Stimulated activated CD8-positive, alpha-beta memory T cell treated with anti-CD3 and anti-CD28 coated beads, Interleukin-12 subunit alpha, Interleukin-12 subunit beta, amount 100 ng/mL, for 1 hour (primary cell): ENCODE results near the gene ADPRHL1.
"Not testable (repeated sequence)": the region's sequence is repeated elsewhere in the genome, so short reads cannot be mapped to it uniquely, and the experiment has no call there.

Experiments
- DNase-seq: peaks from one replicate; pipeline ENCODE4 v3.0.0-alpha.2; 2020; ENCODE audit warnings: low read depth

Gene ADPRHL1

DNA sequence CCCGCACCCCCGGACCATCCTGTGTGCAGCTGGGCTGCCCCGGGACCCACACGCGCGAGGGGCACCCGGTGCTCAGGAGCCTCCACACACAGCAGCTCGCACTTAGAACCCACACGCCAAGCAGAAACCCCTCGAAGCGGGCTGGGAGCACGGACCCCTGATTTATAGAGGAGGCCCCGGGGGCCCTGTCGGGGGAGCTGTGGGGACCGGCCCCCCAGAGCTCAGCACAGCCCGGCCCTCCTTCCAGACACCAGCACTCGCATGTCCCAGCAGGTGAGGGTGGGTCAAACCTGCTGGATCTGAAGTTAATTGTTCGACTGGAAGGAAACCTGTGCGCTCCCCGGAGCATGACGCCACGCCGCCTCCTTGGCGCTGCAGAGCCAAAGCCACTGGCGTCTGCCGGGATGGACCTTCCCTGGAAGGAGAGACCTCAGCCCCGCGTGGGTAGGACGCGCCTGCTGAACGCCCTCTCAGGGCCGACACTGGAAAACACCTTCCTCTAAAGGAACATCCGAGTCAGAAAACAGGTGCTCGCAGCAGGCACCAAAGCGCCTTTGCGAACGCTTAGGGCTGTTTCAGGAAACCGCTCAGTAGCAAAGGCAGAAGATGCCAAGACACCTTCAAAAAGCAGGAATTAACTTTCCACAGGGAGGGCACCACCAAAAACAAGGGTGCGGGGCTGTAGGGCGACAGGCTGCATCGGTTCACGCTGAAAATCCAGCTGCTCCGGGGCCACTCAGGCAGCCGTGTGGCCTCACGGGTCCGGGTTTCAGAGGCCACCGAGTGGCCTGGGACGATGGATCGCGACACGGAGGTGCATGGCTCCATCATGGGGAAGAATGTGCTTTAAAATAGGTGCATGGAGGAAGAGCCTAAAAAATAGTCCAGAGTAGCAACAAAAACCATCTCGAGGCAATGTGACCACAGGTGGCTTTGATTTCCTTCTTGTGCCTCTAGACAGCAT is 51.6 kb downstream of the ADPRHL1 start:
- no peak for DNase-seq

- DNase-seq, result no peak
Measured at GRCh38 chr13:113400621-113401451, 52.5 kb downstream of the ADPRHL1 start.

DNA sequence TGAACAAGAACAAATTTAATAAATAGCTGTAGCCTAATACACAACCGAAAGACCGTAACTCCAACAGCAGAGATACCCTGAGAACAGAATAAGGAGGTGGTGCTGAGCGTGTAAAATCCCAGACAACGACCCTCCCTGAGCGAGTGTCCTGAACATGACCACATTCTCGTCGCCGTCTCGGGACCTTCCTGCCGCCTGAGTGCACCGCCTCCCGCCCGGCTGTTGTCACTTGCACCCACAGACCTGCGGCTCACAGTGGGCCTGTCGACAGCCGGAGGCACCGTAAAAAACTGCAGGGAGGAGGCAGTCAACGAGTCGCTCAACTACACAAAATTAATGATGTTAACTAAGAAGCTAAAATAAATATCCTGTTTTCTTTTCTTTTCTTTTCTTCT is 53.5 kb downstream of the ADPRHL1 start:
- DNase-seq, result no peak

DNA sequence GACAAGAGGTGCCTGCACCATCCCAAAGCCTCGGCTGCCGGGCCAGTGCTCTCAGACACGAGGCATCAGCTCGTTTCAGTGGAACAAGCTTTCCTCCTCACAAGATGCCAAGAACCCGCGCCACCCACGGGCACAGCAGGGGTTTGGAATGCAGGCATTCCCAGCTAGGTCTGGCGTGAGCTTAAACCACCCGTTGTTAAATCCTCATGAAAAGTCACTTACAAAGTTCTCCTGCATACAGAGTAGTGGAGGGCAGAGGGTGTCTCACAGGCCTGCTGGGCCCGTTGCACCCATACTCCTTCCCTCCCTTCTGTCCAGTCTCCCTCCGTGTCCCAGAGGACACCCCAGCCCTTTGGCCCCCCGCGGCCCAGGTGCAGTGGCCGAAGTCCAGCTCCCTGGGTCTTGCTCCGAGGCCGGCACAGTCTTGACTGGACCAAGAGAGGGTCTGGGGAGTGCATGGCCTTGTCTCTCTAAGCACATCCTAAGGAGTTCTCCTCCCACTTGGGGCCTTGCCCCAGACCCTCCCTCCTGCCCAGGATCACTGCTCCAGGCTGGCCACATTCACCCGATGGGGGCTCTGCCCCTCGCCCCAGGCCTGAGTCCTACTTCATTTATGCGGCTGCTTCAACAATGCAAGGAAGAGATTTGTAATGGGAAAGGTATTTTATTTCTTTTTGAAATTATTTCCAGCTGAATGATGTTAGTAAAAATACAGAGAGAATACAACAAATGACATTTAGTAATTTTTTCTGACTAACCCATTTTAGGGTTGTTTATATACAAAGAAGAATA is 54.1 kb downstream of the ADPRHL1 start:
- DNase-seq, result no peak

DNA sequence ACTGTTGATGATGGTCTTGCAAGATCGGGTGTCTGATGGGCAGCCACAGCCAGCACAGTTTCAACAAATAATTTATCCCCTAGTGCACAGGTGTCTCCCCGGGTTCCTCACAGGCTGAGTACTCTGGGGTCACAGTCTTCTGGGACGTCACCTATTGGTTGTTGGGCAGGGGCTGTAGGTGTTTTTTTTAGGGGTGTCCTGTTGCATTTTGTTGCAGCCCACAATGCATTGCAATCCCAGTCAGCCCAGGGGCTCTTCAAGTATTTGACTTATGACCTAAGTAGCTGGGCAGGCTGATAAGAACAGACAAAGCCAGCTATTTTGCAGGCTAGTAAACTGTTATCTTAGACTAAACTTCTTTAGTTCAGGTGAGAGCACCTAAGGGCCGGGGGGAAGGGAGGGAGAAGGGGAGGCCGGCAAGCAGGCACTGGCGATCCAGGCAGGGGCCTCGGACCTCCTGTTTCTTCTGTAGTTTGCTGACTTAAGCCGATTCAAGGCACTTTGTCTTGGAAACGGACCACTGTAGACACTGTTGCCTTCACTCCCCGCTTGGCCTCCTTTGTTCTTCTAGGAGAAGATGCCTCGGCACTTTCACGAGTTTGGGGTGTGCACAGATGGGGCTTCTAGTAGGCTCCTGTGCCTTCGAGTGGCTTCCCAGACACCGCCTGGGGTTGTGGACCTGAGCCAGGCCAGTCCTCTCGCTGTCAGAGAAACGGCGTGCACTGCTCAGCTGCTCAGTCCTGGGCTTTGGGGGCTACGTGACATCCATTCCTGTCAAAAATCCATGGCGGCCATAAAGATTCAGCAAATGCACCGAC is 55.5 kb downstream of the ADPRHL1 start:
- no peak for DNase-seq

DNA sequence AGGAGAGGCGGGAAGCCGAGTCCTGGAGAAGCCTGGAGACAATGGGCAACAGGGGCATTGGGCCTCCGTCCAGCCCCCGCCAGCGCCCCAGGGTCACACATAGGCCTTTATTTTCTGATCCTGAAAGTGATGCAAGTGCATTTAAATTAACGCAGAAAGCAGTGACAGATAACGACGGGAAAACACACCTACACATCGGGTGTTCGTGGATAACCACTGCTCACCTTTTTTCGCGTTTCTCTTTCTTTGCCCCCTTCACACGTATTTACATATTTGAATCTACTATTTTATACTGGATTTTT is 59.0 kb downstream of the ADPRHL1 start:
- DNase-seq, result no peak

DNA sequence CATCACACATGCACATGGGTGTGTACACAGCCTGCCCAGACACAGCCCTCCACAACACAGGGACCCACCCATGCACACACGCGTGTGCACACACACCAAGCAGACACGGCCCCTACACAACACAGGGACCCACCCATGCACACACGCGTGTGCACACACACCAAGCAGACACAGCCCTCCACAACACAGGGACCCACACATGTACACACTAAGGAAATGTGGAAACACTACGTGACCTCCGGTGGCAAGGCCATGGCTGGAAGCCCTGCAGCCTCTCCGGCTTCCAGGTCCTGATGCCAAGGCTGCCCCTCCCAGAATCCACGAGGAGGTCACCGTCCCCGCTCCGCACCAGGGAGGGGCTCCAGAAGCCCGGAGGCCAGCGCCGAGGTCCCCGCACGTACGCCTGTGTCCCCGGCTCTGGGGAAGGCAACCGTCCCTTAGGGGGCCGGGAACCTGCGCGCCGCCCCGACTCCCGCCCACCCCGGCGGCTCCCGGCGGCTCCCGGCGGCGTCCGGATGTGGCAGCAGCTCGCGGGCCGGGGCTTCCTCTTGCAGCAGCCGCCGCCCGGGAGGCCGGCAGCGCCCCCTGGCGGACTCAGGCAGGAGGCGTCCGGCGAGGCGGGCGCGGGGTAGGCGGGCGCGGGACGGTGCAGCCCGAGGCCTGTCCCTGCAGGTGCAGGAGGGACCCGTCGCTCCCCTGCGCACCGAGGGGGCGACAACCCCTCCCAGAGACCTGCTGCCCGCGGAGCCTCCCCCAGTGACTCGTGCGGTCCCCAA is 59.5 kb downstream of the ADPRHL1 start:
- peak; percentile 64 for DNase-seq

GRCh38 chr13:113393226-113393562 is 60.1 kb downstream of the ADPRHL1 start:
- no peak for DNase-seq

- DNase-seq, result no peak
Measured at GRCh38 chr13:113390874-113391497, 62.3 kb downstream of the ADPRHL1 start.

DNA sequence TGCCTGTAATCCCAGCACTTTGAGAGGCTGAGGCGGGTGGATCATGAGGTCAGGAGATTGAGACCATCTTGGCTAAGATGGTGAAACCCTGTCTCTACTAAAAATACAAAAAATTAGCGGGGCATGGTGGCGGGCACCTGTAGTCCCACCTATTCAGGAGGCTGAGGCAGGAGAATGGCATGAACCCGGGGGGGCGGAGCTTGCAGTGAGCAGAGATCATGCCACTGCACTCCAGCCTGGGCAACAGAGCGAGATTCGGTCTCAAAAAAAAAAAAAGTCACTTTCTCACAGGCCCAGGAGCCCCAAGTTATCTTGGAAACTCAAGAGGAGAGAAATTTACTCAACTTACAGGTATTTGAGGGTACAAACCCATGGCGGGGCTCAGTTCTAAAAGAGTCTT is 63.7 kb downstream of the ADPRHL1 start:
- DNase-seq, result not testable (repeated sequence)

DNA sequence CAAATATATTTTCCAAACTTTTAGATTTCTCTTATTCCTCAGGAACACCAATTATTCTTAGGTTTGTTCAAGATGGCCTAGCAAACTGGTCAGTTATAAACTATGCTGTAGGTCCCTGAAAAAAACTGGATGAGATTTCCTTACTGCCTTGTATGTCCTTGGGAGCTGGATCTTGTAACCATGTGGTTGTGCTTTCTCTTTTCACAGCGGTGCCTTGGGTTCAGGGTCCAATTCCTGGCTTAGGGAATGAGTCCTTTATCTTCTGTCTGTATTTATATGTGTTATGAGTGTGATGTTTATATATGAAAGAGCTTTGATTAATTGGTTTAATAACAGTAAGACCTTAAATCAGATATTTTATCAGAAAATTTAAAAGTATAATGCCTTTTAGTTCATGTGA is 65.9 kb downstream of the ADPRHL1 start:
- no peak for DNase-seq

DNA sequence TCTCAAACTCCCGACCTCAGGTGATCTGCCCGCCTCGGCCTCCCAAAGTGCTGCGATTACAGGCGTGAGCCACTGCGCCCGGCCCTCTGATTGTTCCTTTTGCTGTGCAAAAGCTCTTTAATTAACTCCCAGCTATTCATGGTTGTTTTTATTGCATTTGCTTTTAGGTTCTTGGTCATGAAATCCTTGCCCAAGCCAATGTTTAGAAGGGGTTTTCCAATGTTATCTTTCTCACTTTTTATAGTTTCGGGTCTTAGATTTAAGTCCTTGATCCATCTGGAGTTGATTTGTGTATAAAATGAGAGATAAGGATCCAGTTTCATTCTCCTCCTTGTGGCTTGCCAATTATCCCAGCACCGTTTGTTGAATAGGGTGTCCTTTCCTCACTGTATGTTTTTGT is 70.2 kb downstream of the ADPRHL1 start:
- no peak for DNase-seq

DNA sequence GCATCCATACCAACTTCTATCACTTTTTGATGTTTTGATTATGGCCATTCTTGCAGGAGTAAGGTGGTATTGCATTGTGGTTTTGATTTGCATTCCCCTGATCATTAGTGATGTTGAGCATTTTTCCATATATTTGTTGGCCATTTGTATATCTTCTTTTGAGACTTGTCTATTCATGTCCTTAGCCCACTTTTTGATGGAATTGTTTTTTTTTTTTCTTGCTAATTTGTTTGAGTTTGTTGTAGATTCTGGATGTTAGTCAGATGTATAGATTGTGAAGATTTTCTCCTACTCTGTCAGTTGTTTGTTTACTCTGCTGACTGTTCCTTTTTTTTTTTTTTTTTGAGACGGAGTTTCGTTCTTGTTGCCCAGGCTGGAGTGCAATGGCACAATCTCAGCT is 70.7 kb downstream of the ADPRHL1 start:
- DNase-seq, result not testable (repeated sequence)

DNA sequence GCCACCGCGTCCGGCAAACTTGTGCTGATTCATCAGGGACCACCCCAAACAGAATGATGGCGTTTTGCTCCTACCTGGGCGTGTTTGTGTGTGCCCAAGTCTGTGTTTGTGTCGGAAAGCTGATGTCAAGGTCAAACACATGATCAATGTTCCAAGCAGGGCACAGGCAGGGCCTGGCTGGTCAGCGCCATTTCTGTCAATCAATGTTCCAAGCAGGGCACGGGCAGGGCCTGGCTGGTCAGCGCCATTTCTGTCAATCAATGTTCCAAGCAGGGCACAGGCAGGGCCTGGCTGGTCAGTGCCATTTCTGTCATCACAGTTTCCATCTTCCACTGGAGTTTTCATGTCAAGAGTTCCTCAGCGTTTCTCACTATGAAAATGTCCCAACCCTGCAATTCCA is 74.5 kb downstream of the ADPRHL1 start:
- no peak for DNase-seq

DNA sequence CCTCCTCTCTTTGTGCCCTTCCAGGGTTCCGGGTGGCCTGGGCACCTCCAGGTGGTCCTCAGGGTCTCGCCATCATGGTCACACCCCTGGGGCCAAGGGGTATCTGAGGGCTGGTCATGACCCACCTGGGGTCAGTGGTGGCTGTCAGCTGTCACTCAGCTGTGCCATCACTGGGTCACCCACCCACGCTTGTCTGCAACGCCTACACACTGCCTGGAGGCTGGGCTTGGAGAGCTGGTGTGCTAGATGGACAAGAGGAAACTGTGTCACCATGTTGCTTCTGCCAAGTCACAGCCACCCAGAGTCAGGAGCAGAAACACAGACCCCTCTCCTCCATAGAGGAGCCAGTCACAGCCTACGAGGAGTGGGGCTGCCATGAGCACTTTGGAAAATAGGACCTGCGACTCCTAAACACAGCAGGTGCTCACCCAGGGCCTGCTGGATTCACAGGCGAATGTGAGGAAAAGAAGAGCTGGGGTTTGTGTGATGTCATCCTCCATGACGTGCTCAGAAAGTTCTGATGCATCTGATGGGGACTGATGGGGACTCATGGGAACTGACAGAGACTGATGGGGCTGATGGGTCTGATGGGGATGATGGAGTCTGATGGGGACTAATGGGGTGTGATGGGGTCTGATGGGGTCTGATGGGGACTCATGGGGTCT is 78.6 kb downstream of the ADPRHL1 start:
- no peak for DNase-seq

DNA sequence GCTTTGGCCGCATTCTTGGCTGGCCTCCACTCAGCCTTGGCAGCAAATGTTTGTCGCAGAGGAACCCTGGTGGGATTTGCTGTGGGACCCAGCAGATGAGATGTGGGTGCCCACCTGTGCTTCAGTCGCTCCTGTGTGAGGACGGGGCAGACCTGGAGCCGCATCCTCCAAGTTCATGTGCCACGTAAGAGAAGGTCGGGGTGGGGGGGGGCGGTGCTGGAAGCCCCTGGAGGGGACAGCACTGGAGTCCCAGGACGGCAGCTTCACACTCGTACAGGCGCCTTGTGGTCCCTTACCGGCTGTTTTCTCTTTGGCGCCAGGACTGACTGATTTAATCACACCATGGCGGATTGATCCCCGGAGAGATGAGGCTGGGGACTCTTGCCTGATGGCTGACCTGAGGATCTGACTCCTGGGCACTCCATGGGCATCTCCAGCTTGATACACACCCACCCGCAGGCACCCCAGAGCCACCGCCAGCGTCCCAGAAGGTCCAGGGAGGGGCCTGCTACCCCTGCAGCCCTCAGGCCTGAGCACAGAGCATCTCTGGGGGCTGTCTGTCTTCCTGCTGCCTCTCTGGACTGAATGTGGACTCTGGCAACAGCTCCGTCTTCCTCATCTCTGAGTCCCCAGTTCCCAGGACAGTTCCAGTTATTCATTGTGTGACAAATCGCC is 79.3 kb downstream of the ADPRHL1 start:
- DNase-seq, result no peak

- DNase-seq, result not testable (repeated sequence)
Measured at GRCh38 chr13:113371701-113372100, 81.6 kb downstream of the ADPRHL1 start.

DNA sequence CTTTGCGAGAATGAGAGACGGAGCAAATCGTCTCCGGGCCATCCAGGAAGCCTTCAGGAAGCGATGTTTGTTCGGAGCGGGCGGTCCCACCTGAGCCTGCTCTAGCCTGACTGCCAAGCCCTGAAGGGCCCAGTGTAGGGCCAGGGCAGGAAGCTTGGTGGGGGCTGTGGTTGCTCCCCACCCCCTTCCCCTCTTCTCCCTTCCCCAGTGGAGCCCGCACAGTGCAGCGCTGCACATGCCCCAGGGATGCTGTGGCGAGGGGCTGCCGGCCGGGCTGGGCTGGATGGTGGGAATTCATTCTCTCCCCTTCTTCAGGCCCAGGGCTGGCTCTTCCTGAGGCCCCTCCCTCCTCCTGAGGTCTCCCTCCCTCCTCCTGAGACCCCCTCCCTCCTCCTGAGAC is 82.2 kb downstream of the ADPRHL1 start:
- DNase-seq, result no peak

GRCh38 chr13:113369881-113370280 is 83.4 kb downstream of the ADPRHL1 start:
- DNase-seq, result no peak
